HEK293 (cell line): ENCODE results near the gene SH3RF3.

Experiments used
- CTCF ChIA-PET: fragments of 350-600 bp; formaldehyde crosslinking; extraction: SDS; loops from one replicate; lab custom pipeline; 2021; ENCODE audit warnings: antibody characterized with exemption; lab: Yijun Ruan, JAX
- POLR2A ChIA-PET: fragments of 300-600 bp; formaldehyde crosslinking; extraction: SDS; loops from one replicate; lab custom pipeline; 2020; ENCODE audit warnings: antibody characterized with exemption, inconsistent platforms; lab: Yijun Ruan, JAX
- H3K27ac ChIP-seq: fragments of 200-500 bp; sonication (Bioruptor generic); 2 replicates; pipeline ENCODE4 v1.5.1; 2014; ENCODE audit warnings: low read depth, low read length, control low read depth, inconsistent platforms; ENCODE audit errors: extremely low read depth
- H3K36me3 ChIP-seq, 2 experiments: fragments of 200-500 bp in 1 of 2; sonication (Bioruptor generic) in 1 of 2; 1 replicate in 1 of 2; 2 replicates in 1 of 2; pipeline ENCODE4 v1.5.1; 2014 to 2017; ENCODE audit warnings: inconsistent platforms in 2 of 2, low read length in 2 of 2; ENCODE audit not compliant: control insufficient read depth in 2 of 2, insufficient read depth in 1 of 2
- H3K4me1 ChIP-seq: fragments of 200-500 bp; sonication (Bioruptor generic); 2 replicates; pipeline ENCODE4 v1.5.1; 2014; ENCODE audit warnings: mild to moderate bottlenecking, low read length, inconsistent platforms; ENCODE audit not compliant: control insufficient read depth, insufficient read depth
- H3K4me3 ChIP-seq: 2 replicates; pipeline ENCODE4 v1.5.1; 2011; ENCODE audit warnings: low read depth, mild to moderate bottlenecking, control low read depth, low read length, moderate library complexity
- H3K9me3 ChIP-seq: fragments of 200-500 bp; sonication (Bioruptor generic); 2 replicates; pipeline ENCODE4 v1.5.1; 2014; ENCODE audit warnings: low read depth, low read length, inconsistent platforms; ENCODE audit not compliant: control insufficient read depth, insufficient read depth
- ATF2 ChIP-seq: fragments of 450-650 bp; formaldehyde crosslinking; IDR thresholded peaks from 2 replicates; pipeline ENCODE4 v1.5.1; 2016; ENCODE audit warnings: missing biosample characterization, missing genetic modification characterization, low read depth
- BCL11B ChIP-seq: fragments of 450-650 bp; formaldehyde crosslinking; IDR thresholded peaks from 2 replicates; pipeline ENCODE4 v1.5.1; 2016; ENCODE audit warnings: low read depth, missing biosample characterization, missing genetic modification characterization
- GLIS2 ChIP-seq: fragments of 450-650 bp; formaldehyde crosslinking; IDR thresholded peaks from 2 replicates; pipeline ENCODE4 v1.5.1; 2016; ENCODE audit warnings: missing biosample characterization, missing genetic modification characterization
- MZF1 ChIP-seq: fragments of 450-650 bp; formaldehyde crosslinking; IDR thresholded peaks from 2 replicates; pipeline ENCODE4 v1.5.1; 2017; ENCODE audit warnings: missing biosample characterization, missing genetic modification characterization, borderline replicate concordance
- OVOL3 ChIP-seq: fragments of 450-650 bp; formaldehyde crosslinking; IDR thresholded peaks from 2 replicates; pipeline ENCODE4 v1.5.1; 2016; ENCODE audit warnings: missing biosample characterization, missing genetic modification characterization
- SETDB1 ChIP-seq: IDR thresholded peaks from one replicate; pipeline ENCODE4 v1.6.1; 2017; ENCODE audit warnings: mild to moderate bottlenecking, low read length, moderate library complexity, mixed read lengths; ENCODE audit not compliant: insufficient read length
- TRIM28 ChIP-seq: IDR thresholded peaks from 2 replicates; pipeline ENCODE4 v1.6.1; 2011; ENCODE audit warnings: low read length, control low read depth, borderline replicate concordance
- WT1 ChIP-seq: fragments of 450-650 bp; formaldehyde crosslinking; IDR thresholded peaks from 2 replicates; pipeline ENCODE4 v1.5.1; 2016; ENCODE audit warnings: missing biosample characterization, missing genetic modification characterization
- ZBTB48 ChIP-seq: fragments of 450-650 bp; formaldehyde crosslinking; IDR thresholded peaks from 2 replicates; pipeline ENCODE4 v1.5.1; 2016; ENCODE audit warnings: missing biosample characterization, missing genetic modification characterization
- ZNF157 ChIP-seq: fragments of 450-650 bp; formaldehyde crosslinking; IDR thresholded peaks from 2 replicates; pipeline ENCODE4 v1.5.1; 2016; ENCODE audit warnings: missing biosample characterization, missing genetic modification characterization
- ZNF211 ChIP-seq: fragments of 450-650 bp; formaldehyde crosslinking; IDR thresholded peaks from 2 replicates; pipeline ENCODE4 v1.5.1; 2016; ENCODE audit warnings: low read depth, missing biosample characterization, missing genetic modification characterization
- ZNF302 ChIP-seq: fragments of 450-650 bp; formaldehyde crosslinking; IDR thresholded peaks from 2 replicates; pipeline ENCODE4 v1.5.1; 2016; ENCODE audit warnings: missing biosample characterization, missing genetic modification characterization, low read depth
- ZNF362 ChIP-seq: fragments of 450-650 bp; formaldehyde crosslinking; IDR thresholded peaks from 2 replicates; pipeline ENCODE4 v1.5.1; 2016; ENCODE audit warnings: missing biosample characterization, missing genetic modification characterization
- ZNF48 ChIP-seq: fragments of 450-650 bp; formaldehyde crosslinking; IDR thresholded peaks from 2 replicates; pipeline ENCODE4 v1.5.1; 2016; ENCODE audit warnings: missing biosample characterization, missing genetic modification characterization
- ZNF549 ChIP-seq: fragments of 450-650 bp; IDR thresholded peaks from 2 replicates; pipeline ENCODE4 v1.5.1; 2018; ENCODE audit warnings: missing biosample characterization, missing genetic modification characterization, mild to moderate bottlenecking, inconsistent platforms, moderate library complexity
- ZNF768 ChIP-seq: fragments of 450-650 bp; formaldehyde crosslinking; IDR thresholded peaks from 2 replicates; pipeline ENCODE4 v1.5.1; 2018; ENCODE audit warnings: missing biosample characterization, mild to moderate bottlenecking, missing genetic modification characterization

SH3RF3 gene

GRCh38 chr2:109439986-109440385 is 311.0 kb downstream of the SH3RF3 start (continued):
- no peak for TF ChIP-seq ATF2 (tag by site-specific recombination)

- peaks cover 0 to 17% of the 10 kb centered on the region in 2 experiments; a peak in 2 of 3 replicates for H3K36me3 ChIP-seq
- ChIA-PET CTCF (no interaction called here), POLR2A (no interaction called here)
- H3K9me3 ChIP-seq, result peaks cover 7% of the 10 kb centered on the region
- no peak overlapping the region for H3K27ac ChIP-seq
- H3K4me1 ChIP-seq, result no peaks in the 10 kb centered on the region
- TF ChIP-seq OVOL3 (tag by site-specific recombination), result no peak
- no peak for TF ChIP-seq GLIS2 (tag by site-specific recombination)
- no peak for TF ChIP-seq ZNF768 (tag by site-specific recombination)
- no peak for TF ChIP-seq MZF1 (tag by site-specific recombination)
- TF ChIP-seq ZNF302 (tag by site-specific recombination), result no peak
- TF ChIP-seq ZBTB48 (tag by site-specific recombination), result no peak
- H3K4me3 ChIP-seq, result no peak overlapping the region
Observed at GRCh38 chr2:109440499-109441156, 311.6 kb downstream of the SH3RF3 start.

- peaks cover 7% of the 10 kb centered on the region for H3K9me3 ChIP-seq
- no peaks in the 10 kb centered on the region for H3K4me1 ChIP-seq
- ChIA-PET POLR2A (no interaction called here), CTCF (no interaction called here)
- H3K27ac ChIP-seq, result no peak overlapping the region
- TF ChIP-seq WT1 (tag by site-specific recombination) (no peak), TRIM28 (peak; percentile 39; the same call in 1 of the 2 replicates), SETDB1 (peak; percentile 94), ZNF549 (no peak), BCL11B (no peak), ZNF362 (no peak), ZNF211 (tag by site-specific recombination) (no peak), ZNF48 (tag by site-specific recombination) (no peak)
- no peak overlapping the region for H3K4me3 ChIP-seq
- peaks cover 0 to 4% of the 10 kb centered on the region in 2 experiments; a peak in 2 of 3 replicates for H3K36me3 ChIP-seq
Observed at GRCh38 chr2:109442715-109443319, 313.8 kb downstream of the SH3RF3 start.

GRCh38 chr2:109444916-109445315 is 315.9 kb downstream of the SH3RF3 start:
- CTCF ChIA-PET, result interaction anchor here (0.6 to 1.2 kb wide), 4 partner anchors 31 to 282 kb away, joined by 3 to 5 read pairs (median 3); no protein-coding TSS in a partner anchor
- peaks cover 7% of the 10 kb centered on the region for H3K9me3 ChIP-seq
- TF ChIP-seq ZNF157, result no peak
- no peak for TF ChIP-seq ZNF362
- peak; percentile 38 for TF ChIP-seq SETDB1
- no peaks in the 10 kb centered on the region; a peak in 2 of 3 replicates for H3K36me3 ChIP-seq
- POLR2A ChIA-PET, result no interaction called here
- no peak overlapping the region for H3K4me3 ChIP-seq
- H3K4me1 ChIP-seq, result no peaks in the 10 kb centered on the region
- H3K27ac ChIP-seq, result no peak overlapping the region
